ENCODE measurements around the gene CCL17.

DNA sequence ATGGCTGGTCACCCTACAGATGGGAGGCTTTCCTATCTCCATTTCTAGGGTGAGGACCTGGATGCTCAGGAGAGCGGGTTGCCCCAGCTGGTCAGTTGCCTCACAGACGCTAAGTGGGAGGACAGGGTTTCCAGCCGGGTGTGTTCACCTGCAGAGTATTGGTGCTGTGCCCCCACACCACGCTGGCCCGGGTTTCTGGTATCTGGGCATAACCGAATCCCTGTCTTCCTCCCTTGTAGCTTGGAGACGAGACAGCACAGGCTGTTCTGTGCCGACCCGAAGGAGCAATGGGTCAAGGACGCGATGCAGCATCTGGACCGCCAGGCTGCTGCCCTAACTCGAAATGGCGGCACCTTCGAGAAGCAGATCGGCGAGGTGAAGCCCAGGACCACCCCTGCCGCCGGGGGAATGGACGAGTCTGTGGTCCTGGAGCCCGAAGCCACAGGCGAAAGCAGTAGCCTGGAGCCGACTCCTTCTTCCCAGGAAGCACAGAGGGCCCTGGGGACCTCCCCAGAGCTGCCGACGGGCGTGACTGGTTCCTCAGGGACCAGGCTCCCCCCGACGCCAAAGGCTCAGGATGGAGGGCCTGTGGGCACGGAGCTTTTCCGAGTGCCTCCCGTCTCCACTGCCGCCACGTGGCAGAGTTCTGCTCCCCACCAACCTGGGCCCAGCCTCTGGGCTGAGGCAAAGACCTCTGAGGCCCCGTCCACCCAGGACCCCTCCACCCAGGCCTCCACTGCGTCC is 22.6 kb upstream of the CCL17 start:
- no peak for TF ChIP-seq CTCF (IDR thresholded peaks at IDR 0.05)
- TF ChIP-seq POLR2A (IDR thresholded peaks at IDR 0.05): no peak
- TF ChIP-seq EP300 (IDR thresholded peaks at IDR 0.05): no peak

Data from ovary (tissue), 3 donors.